HG03025 (cell line): ENCODE results near the gene A4GALT.
"Not testable (repeated sequence)": the region's sequence is repeated elsewhere in the genome, so short reads cannot be mapped to it uniquely, and the experiment has no call there.

ENCODE experiments used
- ATAC-seq: cut with Tn5 transposase; IDR thresholded peaks from one replicate; pipeline ENCODE4 v1.9.1; 2021; ENCODE audit warnings: mild to moderate bottlenecking, moderate library complexity; ENCODE audit not compliant: unreplicated experiment, low FRiP score

Gene A4GALT

DNA sequence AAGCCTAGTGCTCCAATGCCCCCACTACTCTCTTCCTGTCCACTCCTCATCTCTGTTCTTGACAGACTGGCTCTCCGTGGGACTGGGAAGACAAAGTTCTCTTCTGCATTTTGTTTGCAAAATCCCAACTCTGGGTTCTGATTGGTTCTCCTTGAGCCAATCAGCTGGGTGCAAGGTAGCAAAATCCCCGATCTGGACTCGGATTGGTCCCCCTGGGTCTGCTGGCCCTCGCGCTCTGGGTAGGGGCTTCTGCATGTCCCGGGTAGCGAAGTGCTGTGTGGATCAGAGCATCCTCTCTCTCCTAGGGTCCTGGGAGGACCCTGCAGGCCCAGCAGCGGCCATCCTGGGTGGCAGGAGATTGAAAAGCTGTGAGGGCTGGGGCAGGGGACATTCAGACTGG lies 22.3 kb upstream of the A4GALT start:
- ATAC-seq: no peak

- not testable (repeated sequence) for ATAC-seq
Measured at GRCh38 chr22:42740320-42740719, 19.6 kb upstream of the A4GALT start.

DNA sequence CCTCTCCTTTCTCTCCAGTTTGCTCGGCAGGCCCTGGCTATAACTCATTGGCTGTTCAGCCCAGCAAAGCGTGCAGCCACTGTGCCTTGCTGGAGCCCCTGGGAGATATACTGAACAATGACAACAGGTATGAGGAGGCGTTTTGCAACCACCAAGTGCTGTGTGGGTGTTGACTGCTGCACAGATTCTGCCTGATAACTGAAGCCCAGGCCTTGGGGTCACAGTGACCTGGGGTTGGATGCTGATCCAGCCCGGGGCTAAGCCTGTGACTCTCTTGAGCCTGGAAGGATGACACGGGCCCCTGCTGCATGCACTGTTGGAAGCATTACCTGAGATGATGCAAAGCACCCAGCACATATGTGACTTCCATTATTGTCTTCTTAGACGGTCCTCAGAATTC lies 13.7 kb upstream of the A4GALT start:
- no peak for ATAC-seq

DNA sequence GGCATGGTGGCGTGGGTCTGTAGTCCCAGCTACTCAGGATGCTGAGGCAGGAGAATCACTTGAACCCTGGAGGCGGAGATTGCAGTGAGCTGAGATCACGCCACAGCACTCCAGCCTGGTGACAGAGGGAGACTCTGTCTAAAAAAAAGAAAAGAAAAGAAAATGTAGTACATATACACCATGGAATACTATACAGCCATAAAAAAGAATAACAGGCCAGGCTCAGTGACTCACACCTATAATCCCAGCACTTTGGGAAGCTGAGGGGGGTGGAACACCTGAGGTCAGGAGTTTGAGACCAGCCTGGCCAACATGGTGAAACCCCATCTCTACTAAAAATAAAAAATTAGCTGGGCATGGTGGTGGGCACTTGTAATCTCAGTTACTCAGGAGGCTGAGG lies 12.7 kb upstream of the A4GALT start:
- not testable (repeated sequence) for ATAC-seq

GRCh38 chr22:42732081-42732480 lies 11.4 kb upstream of the A4GALT start:
- ATAC-seq: no peak

DNA sequence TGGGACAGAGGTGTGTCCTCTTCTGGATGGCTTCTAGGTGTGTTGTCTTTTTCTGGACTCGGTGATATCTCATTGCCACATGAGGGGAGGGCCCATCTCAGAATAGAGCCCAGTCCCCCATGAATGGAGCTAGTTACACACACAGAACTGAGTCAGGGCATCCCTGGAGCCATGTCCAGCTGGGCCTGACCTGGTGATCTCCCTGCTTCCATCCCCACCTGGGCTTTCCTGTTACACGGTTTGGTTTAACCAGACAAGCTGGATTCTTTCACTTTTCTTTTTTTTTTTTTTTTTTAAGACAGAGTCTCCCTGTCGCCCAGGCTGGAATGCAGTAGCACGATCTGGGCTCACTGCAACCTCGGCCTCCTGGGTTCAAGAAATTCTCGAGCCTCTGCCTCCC lies 6.1 kb upstream of the A4GALT start:
- ATAC-seq: no peak

- ATAC-seq: no peak
Measured at GRCh38 chr22:42725606-42726355, 5.1 kb upstream of the A4GALT start.

- no peak for ATAC-seq
Measured at GRCh38 chr22:42724062-42724461, 3.4 kb upstream of the A4GALT start.

GRCh38 chr22:42721045-42721434 lies 370 bp upstream of the A4GALT start:
- no peak for ATAC-seq

GRCh38 chr22:42719656-42720262 lies 911 bp downstream of the A4GALT start:
- ATAC-seq: no peak

- no peak for ATAC-seq
Measured at GRCh38 chr22:42719133-42719532, 1.5 kb downstream of the A4GALT start.

- no peak for ATAC-seq
Measured at GRCh38 chr22:42717197-42717928, 3.3 kb downstream of the A4GALT start.

GRCh38 chr22:42716649-42717127 lies 4.0 kb downstream of the A4GALT start:
- no peak for ATAC-seq

- ATAC-seq: no peak
Measured at GRCh38 chr22:42716221-42716620, 4.4 kb downstream of the A4GALT start.

DNA sequence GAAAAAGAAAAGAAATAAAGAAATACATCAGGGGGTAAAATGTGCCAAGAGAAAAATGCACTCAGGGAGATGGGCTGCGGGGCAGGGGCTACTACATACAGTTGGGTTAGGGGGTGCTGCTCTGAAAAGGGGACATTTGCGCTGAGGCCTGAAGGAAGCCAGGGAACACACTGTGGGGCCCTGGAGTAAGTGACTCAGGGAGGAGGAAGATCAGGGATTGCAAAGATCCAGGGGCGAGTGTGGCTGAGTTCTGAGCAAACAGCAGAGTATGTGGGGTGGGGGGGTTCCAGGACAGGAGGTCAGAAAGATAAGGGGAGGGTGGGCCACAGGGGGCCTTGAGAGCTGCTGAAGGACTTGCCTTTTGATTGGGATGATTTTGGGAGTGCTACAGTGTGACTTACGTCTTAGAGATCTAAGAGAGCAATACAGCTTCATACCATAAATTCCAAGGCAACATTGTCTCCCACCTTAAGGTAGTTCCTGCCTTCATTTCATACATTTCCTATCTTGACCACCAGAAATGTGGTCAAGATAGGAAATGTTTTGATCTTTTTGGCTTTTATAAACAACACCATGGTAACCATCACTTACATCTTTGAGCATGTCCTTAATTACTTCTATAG lies 5.8 kb downstream of the A4GALT start:
- ATAC-seq: no peak

- ATAC-seq: no peak
Measured at GRCh38 chr22:42714308-42714707, 6.4 kb downstream of the A4GALT start.

DNA sequence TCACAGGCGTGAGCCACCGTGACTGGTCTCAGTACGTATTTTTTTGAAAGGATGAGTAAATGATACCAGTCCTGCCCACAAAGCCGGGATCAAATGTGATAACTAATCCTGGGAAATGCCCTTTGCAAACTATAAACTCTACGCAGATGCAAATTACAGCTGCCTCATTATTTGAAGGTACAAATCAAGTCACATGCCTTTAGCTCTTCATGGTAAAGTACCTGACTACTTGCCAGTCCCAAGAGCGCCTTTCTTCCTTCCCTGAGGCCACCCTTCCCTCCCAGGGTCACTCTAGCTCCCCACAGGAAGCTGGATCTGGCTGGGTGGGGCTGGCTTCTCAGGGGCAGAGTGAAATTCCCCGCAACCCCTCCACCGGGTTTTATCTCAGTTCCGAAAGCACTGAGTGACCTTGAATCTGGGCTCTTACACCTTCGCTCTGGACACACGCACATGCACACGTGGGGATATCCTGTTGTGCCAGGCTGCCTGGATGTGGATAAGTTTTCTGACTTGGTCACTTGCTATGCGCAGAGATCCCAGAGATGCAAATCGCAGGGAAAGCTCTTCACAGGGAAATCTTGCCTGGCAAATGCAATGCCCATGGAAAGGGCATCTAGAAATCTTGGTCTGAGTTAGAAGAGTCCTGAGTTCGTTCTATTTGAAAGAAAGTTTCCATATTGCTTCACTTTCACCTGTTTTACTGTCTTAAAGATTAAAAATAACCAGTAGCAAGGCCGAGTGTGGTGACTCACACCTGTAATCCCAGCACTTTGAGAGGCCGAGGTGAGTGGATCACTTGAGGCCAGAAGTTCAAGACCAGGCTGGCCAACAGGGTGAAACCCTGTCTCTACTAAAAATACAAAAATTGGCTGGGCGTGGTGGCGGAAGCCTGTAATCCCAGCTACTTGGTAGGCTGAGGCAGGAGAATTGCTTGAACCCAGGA lies 8.5 kb downstream of the A4GALT start:
- no peak for ATAC-seq

GRCh38 chr22:42711281-42711731 lies 9.4 kb downstream of the A4GALT start:
- ATAC-seq: no peak

DNA sequence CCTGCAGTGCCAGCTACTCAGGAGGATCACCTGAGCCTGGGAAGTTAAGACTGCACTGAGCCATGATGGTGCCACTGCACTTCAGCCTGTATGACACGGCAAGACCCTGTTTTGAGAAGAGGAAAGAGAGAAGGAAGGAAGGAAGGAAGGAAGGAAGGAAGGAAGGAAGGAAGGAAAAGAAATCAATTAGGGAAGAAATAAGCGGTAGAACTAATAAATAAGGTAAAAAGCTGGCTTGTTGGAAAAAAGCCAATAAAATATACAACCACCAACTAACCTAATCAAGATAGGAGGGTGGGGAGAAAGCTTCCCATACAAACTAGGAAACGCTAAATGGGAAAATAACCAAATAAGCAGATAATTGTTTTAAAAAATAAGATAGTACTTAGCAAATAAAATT lies 12.3 kb downstream of the A4GALT start:
- no peak for ATAC-seq

GRCh38 chr22:42707496-42707895 lies 13.2 kb downstream of the A4GALT start:
- no peak for ATAC-seq
